Gastrocnemius medialis (tissue), 4 donors: ENCODE results near the gene TBC1D8. TPM values are rescaled to one million over a fixed set of nuclear protein-coding genes. Genes with fewer than 3 reads are reported as not detected.

ENCODE experiments used
- ATAC-seq, 2 donors: fragments of 150-250 bp; one replicate each; pipeline ENCODE4 v1.9.1; 2016
- DNase-seq, 2 donors: peaks; one replicate each; pipeline ENCODE4 v3.0.0-alpha.2; 2019
- H3K27ac ChIP-seq, 4 donors: fragments of 200-600 bp; sonication (generic); 1 replicate in 1 of 4; 2 replicates in 3 of 4; pipeline ENCODE4 v1.5.1; 2016 to 2018; ENCODE audit warnings: mild to moderate bottlenecking in 2 of 4, moderate library complexity in 1 of 4
- H3K27me3 ChIP-seq, 3 donors: fragments of 200-600 bp; sonication (generic) in 2 of 3; 1 replicate in 1 of 3; 2 replicates in 2 of 3; pipeline versions ENCODE4 v1.5.1 to v1.6.0; 2016 to 2019; ENCODE audit warnings: mild to moderate bottlenecking in 1 of 3, moderate library complexity in 1 of 3
- H3K36me3 ChIP-seq, 2 donors: fragments of 200-600 bp; sonication (generic) in 1 of 2; one replicate each; pipeline ENCODE4 v1.5.1; 2017 to 2018
- H3K4me1 ChIP-seq, 2 donors: fragments of 200-600 bp; sonication (generic) in 1 of 2; one replicate each; pipeline ENCODE4 v1.5.1; 2016 to 2017; ENCODE audit warnings: mild to moderate bottlenecking in 2 of 2
- H3K4me3 ChIP-seq, 4 donors: fragments of 200-600 bp; sonication (generic) in 3 of 4; 1 replicate in 1 of 4; 2 replicates in 3 of 4; pipeline ENCODE4 v1.5.1; 2016 to 2019; ENCODE audit warnings: mild to moderate bottlenecking in 2 of 4
- H3K9me3 ChIP-seq, 3 donors: fragments of 200-600 bp; sonication (generic) in 2 of 3; 1 replicate in 1 of 3; 2 replicates in 2 of 3; pipeline ENCODE4 v1.5.1; 2016 to 2019
- POLR2A ChIP-seq, 2 donors: fragments of 450-650 bp; IDR thresholded peaks; one replicate each; pipeline ENCODE4 v1.6.1; 2017; ENCODE audit warnings: antibody characterized with exemption in 2 of 2, mild to moderate bottlenecking in 2 of 2, moderate library complexity in 2 of 2
- in situ Hi-C, 4 donors: fragments of 200-750 bp; cut with MboI; loops; one replicate each; pipeline versions ENCODE4 v1.15.0 to v1.8.0; 2017; ENCODE audit warnings: low sequenced_read_pairs in 4 of 4
- intact Hi-C: fragments of 100-400 bp; cut with DNase I; formaldehyde crosslinking; loops from one replicate; pipeline ENCODE4 v1.15.1; 2023; ENCODE audit warnings: low total_unique reads
- total RNA-seq, 4 donors: library from RNA; depleted of rRNA; stranded (reverse); fragments of >200 nt; gene quantifications; one replicate each; pipeline versions ENCODE4 v1.1.0 to v1.2.3, GENCODE V29; 2016
- TF ChIP-seq, protein P1 (sequence below), 5 experiments: fragments of 450-650 bp in 3 of 5; fragments of 200-600 bp in 2 of 5; sonication (generic) in 2 of 5; IDR thresholded peaks in 4 of 5; conservative IDR thresholded peaks in 1 of 5; 1 replicate in 4 of 5; 2 replicates in 1 of 5; pipeline ENCODE4 v1.5.1; 2016 to 2019; ENCODE audit warnings: antibody characterized with exemption in 5 of 5, mild to moderate bottlenecking in 3 of 5, moderate library complexity in 3 of 5

Gene TBC1D8
- total RNA-seq, 4 donors from 2014 or later, result 103 to 298 (median 201) TPM

GRCh38 chr2:101018934-101019333, 132.2 kb downstream of the TBC1D8 start:
- intact Hi-C loops (no loop called here), in situ Hi-C loops (no loop called here)
- Histone ChIP-seq H3K9me3 (no peaks in the 10 kb centered on the region), H3K27ac (no peak overlapping the region), H3K4me3 (no peak overlapping the region), H3K27me3 (no peaks in the 10 kb centered on the region), H3K4me1 (no peaks in the 10 kb centered on the region), H3K36me3 (peaks cover 5 to 75% of the 10 kb centered on the region in 2 donors)
- TF ChIP-seq POLR2A (IDR thresholded peaks at IDR 0.05), result no peak
- TF ChIP-seq, protein P1, sequence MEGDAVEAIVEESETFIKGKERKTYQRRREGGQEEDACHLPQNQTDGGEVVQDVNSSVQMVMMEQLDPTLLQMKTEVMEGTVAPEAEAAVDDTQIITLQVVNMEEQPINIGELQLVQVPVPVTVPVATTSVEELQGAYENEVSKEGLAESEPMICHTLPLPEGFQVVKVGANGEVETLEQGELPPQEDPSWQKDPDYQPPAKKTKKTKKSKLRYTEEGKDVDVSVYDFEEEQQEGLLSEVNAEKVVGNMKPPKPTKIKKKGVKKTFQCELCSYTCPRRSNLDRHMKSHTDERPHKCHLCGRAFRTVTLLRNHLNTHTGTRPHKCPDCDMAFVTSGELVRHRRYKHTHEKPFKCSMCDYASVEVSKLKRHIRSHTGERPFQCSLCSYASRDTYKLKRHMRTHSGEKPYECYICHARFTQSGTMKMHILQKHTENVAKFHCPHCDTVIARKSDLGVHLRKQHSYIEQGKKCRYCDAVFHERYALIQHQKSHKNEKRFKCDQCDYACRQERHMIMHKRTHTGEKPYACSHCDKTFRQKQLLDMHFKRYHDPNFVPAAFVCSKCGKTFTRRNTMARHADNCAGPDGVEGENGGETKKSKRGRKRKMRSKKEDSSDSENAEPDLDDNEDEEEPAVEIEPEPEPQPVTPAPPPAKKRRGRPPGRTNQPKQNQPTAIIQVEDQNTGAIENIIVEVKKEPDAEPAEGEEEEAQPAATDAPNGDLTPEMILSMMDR (IDR thresholded peaks at IDR 0.05 in 4 of 5, conservative IDR thresholded peaks at IDR 0.05 in 1 of 5), result no peak
- ATAC-seq, result no peak
- no peak for DNase-seq

DNA sequence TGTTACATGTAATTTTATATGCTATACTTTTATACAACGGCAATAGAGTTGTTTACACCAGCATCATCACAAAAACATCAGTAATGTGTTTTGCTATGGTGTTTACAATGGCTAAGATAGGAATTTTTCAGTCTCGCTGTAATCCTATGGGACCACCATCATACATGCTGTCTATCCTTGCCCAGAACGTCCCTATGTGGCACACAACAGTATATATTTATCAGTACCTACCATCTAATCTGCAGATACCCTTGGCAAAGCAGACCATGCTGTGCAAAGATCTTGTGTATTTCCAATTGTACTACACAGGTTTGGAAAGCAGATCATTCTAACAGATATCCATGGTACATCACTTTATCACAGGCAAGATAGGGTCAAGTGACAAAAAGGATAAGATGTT, 133.8 kb downstream of the TBC1D8 start:
- Histone ChIP-seq H3K4me1 (peaks cover 3 to 8% of the 10 kb centered on the region in 2 donors), H3K27ac (no peak overlapping the region), H3K36me3 (peaks cover 5 to 67% of the 10 kb centered on the region in 2 donors), H3K9me3 (no peaks in the 10 kb centered on the region), H3K4me3 (no peak overlapping the region), H3K27me3 (no peaks in the 10 kb centered on the region)
- intact Hi-C loops, result no loop called here
- no peak for TF ChIP-seq POLR2A (IDR thresholded peaks at IDR 0.05)
- TF ChIP-seq, protein P1 (IDR thresholded peaks at IDR 0.05 in 4 of 5, conservative IDR thresholded peaks at IDR 0.05 in 1 of 5), result no peak
- in situ Hi-C loops, result no loop called here
- ATAC-seq (no peak), DNase-seq (no peak)

- peaks cover 2 to 59% of the 10 kb centered on the region in 2 donors for H3K36me3 ChIP-seq
- TF ChIP-seq, protein P1 (IDR thresholded peaks at IDR 0.05 in 4 of 5, conservative IDR thresholded peaks at IDR 0.05 in 1 of 5), result no peak
- no peak for TF ChIP-seq POLR2A (IDR thresholded peaks at IDR 0.05)
- peak overlapping the region in 1 of 4 donors; percentile 19 for H3K27ac ChIP-seq
- H3K27me3 ChIP-seq, result no peaks in the 10 kb centered on the region
- no peak overlapping the region for H3K4me3 ChIP-seq
- intact Hi-C loops, result loop anchor here (5.0 kb wide), 2 partner anchors 38 to 193 kb away; no protein-coding TSS in a partner anchor
- peaks cover 5 to 13% of the 10 kb centered on the region in 2 donors for H3K4me1 ChIP-seq
- in situ Hi-C loops, result no loop called here
- ATAC-seq, result peak in 1 of 2 donors; percentile 12
- DNase-seq, result no peak
- H3K9me3 ChIP-seq, result no peaks in the 10 kb centered on the region
Observed at GRCh38 chr2:101014264-101014857, 136.8 kb downstream of the TBC1D8 start.

GRCh38 chr2:101012706-101013181, 138.4 kb downstream of the TBC1D8 start:
- peak overlapping the region; percentile 26 to 50 (median 32) for H3K27ac ChIP-seq
- H3K9me3 ChIP-seq, result no peaks in the 10 kb centered on the region
- H3K27me3 ChIP-seq, result no peaks in the 10 kb centered on the region
- in situ Hi-C loops (no loop called here), intact Hi-C loops (loop anchor here (1.0 to 5.0 kb wide), 4 partner anchors 25 to 195 kb away; no protein-coding TSS in a partner anchor)
- peaks cover 2 to 54% of the 10 kb centered on the region in 2 donors for H3K36me3 ChIP-seq
- no peak overlapping the region for H3K4me3 ChIP-seq
- TF ChIP-seq, protein P1 (IDR thresholded peaks at IDR 0.05 in 4 of 5, conservative IDR thresholded peaks at IDR 0.05 in 1 of 5), result peak; percentile 78 to 88 (median 82)
- TF ChIP-seq POLR2A (IDR thresholded peaks at IDR 0.05), result no peak
- H3K4me1 ChIP-seq, result peaks cover 9 to 21% of the 10 kb centered on the region in 2 donors
- DNase-seq, result no peak
- peak in 1 of 2 donors; percentile 28 for ATAC-seq
